ENCODE results near the gene KLF6.

Gene KLF6

DNA sequence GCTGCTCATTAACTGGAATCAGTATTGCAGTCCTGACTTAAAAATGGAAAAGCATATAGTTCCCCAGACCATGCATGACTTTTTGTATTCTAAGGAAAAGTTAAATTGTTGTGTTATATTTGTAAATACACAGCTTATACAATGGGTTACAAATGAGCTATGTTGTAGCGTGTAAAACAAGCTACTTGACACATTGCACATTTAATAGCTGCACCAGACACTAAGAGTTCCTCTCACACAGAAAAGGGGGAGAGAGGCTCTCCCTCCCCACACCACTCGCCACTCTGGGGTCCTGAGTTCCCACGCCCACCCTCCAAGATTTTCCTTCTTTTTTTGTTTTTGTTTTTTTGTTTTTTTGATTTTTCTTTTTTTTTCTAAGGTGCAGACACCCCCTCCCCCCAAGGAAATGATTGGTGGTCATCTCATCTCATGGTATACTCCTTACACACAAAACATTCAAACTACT, 6.3 kb downstream of the KLF6 start:
- Histone ChIP-seq H3K9ac (ENCODE audit: low read depth, low read length) (no peak overlapping the region), H3K4me1 (ENCODE audit: insufficient read depth, low read length) (peaks cover 38% of the 10 kb centered on the region), H3K36me3 (ENCODE audit: insufficient read depth, low read length) (peaks cover 51% of the 10 kb centered on the region), H3K9me3 (ENCODE audit: control insufficient read depth, insufficient read depth, low read length) (no peaks in the 10 kb centered on the region)

DNA sequence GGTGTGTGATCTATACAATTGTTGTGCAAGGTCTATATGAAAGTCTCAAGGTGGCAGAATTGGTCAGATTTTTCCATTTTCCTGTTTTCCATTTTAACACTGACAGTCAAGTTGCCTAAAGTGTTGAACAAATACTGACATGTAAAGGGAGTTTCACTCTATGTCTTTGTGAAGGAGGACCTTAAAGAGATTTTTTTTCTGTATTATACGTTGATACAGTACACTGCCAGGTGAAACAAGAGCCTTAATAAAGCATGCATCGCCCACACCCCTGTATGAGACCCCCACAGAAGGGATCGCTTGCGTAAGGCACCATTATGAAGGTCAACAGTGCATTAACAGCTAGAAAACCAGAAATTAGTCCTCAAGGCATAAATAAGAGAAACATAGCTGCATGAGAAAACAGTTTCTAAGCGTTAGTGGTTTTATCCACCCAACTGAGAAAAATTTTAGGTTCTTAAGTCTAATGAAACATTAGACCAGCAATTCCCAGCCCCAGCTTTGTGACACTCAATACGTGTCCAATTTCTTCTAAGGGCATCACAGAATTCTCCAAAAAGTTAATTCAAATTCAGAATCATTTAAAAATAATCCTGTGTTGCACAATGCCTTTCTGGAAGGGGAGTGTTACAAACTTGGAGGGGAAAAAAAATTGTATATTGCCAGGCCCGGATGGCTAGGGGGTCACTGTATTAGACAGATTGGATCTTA, 6.9 kb downstream of the KLF6 start:
- Histone ChIP-seq H3K4me1 (ENCODE audit: insufficient read depth, low read length) (peaks cover 38% of the 10 kb centered on the region), H3K36me3 (ENCODE audit: insufficient read depth, low read length) (peaks cover 51% of the 10 kb centered on the region), H3K9ac (ENCODE audit: low read depth, low read length) (no peak overlapping the region), H3K9me3 (ENCODE audit: control insufficient read depth, insufficient read depth, low read length) (no peaks in the 10 kb centered on the region)

DNA sequence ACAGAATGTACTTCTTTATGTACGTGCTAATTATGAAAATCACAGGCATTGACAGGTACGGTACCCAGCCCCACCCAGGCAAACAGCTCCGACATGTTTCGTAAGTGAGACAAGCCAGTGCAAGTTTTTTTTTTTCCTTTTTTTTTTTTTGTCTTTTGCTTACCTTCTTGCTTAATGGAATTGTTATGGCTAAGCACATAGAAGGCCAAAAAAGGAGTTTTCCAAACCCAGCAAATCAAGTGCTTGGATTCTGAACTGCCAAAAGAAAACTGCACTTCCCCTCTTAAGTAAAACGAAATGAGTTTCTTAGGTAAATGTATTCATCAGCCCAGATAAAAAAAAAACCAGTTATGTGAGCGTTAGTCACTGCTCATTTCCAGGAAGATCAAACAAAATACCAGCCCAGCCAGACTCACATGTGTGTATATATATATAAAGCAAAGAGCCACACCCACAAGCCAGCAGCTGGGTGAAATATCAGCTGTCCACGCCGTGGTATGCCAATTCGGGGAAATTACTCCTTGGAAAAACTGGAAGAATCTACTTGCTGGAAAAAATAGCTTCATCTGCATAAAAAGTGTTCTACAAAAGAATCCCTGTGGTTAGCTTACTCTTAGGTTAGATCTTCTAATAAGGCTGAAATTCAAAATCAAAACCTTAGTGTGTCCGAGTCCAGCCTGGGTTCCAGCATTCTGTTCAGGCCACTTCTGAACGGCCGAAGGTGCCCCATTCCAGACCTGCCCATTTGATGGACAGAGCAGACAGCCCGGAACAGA, 8.0 kb downstream of the KLF6 start:
- H3K9ac ChIP-seq (ENCODE audit: low read depth, low read length), result no peak overlapping the region
- peaks cover 46% of the 10 kb centered on the region for H3K36me3 ChIP-seq (ENCODE audit: insufficient read depth, low read length)
- H3K9me3 ChIP-seq (ENCODE audit: control insufficient read depth, insufficient read depth, low read length), result no peaks in the 10 kb centered on the region
- H3K4me1 ChIP-seq (ENCODE audit: insufficient read depth, low read length), result peaks cover 38% of the 10 kb centered on the region

DNA sequence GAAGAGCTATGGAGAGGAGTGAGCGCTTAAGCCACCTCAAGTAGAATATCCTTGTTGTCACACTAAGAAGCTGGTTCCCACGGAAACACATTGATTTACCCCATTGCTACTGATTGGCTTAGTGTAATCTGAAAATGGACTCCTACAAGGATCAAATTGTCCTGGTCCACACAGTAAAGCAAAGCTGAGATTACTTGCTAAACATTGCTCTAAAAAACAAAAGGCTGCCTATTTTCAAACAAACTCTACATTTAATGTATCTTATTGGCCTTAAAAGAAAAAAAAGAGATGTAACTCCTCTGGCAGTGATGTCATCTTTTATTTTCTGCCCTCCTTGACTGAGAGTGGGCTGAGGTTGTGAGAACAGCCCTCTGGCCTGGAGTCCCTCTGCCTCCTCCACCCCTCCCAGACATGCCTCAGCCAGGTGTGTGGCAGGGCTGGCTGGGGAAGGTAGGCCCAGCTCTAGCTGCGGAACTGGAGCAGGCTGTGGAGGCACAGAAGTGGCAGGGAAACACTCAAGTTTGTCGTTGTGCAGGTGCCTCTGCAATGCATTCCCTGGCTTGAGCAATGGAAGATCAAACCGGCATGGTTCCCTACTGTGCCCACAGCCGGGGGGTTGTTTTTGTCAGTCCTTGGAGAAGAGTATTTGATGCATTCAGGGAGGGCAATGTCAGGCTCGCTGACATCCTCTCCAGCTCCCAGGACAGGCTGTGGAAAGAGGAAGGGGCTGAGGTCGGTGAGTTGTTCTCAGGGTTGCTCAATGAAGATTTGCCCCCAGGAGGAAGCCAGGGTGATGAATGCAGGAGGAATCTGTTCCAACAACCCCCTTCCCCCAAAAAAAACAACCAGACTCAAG, 9.1 kb downstream of the KLF6 start:
- Histone ChIP-seq H3K9ac (ENCODE audit: low read depth, low read length) (no peak overlapping the region), H3K9me3 (ENCODE audit: control insufficient read depth, insufficient read depth, low read length) (no peaks in the 10 kb centered on the region), H3K4me1 (ENCODE audit: insufficient read depth, low read length) (peaks cover 38% of the 10 kb centered on the region), H3K36me3 (ENCODE audit: insufficient read depth, low read length) (peaks cover 36% of the 10 kb centered on the region)

DNA sequence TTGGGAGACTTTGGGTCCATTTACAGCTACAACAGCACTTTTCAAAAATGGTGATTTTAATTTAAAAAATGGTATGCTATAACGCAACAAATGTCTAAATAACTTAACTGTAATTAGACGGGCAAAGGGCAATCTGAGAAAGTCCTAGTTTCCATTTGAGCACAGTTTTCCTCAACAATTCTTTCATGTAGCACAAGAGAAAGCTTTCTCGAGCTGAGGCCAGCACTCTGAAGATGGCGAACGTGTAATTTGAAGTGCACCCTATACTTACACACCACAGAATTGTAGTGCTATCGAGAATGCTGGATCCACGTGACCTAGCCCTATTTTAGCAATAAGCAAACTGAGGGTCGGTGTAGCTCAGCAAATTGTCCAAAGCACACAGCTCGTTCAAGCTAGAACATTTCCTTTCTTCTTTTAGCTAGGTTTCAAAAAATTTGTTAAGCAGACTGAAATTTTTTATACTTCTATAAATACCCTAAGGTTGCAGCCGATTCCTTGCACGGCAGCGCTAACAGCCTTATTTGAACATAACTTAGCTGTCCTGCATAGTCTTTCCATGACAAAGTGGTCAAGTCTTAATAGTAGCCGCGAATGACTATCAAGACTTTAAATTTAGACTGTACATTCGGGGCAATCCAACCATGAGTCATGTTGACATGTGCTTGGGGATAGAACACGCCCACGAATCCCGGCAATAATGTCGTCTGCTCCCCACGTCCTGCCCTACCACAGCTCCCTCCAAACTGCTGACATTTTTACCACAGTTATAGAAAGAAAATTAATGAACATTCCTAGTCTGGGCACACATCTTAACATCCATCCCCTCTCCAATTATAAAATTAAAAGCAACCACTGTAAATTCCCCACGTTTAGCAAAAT, 10.0 kb downstream of the KLF6 start:
- no peak overlapping the region for H3K9ac ChIP-seq (ENCODE audit: low read depth, low read length)
- no peaks in the 10 kb centered on the region for H3K9me3 ChIP-seq (ENCODE audit: control insufficient read depth, insufficient read depth, low read length)
- peaks cover 29% of the 10 kb centered on the region for H3K36me3 ChIP-seq (ENCODE audit: insufficient read depth, low read length)
- peaks cover 35% of the 10 kb centered on the region for H3K4me1 ChIP-seq (ENCODE audit: insufficient read depth, low read length)

DNA sequence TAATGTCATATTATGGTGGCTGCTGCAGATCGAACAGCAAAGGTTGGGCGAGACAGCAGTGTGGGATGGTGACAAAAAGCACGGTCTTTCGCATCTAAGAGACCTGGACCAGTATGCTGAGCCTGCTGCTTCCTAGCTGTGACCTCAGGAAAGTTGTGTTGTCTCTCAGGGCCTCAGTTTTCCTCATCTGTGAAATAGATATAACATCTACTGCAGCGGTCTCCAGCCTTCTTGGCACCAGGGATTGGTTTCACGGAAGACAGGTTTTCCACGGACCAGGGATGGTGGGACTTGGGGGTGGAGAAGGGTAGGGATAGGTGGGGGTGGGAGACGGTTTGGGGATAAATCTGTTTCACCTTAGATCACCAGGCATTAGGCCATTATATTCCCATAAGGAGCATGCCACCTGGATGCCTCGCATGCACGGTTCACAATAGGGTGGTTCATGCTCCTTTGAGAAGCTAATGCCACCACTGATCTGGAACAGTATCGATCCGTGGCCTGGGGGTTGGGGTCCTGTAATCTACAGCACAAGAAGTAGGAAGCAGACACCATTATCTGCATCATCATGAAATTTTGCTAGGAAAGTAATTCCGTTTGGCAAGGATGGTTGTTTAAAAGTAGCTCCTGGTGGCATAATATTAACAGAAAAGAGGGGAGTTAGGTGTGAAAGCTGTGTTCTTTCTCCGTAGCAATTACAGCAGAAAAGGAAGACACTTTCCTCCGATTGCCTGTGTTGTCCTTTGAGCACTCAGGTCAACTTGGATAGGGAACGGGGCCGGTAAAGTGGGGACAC, 10.8 kb downstream of the KLF6 start:
- Histone ChIP-seq H3K4me1 (ENCODE audit: insufficient read depth, low read length) (peaks cover 28% of the 10 kb centered on the region), H3K9ac (ENCODE audit: low read depth, low read length) (no peak overlapping the region), H3K36me3 (ENCODE audit: insufficient read depth, low read length) (peaks cover 21% of the 10 kb centered on the region; the same call in 1 of the 2 replicates), H3K9me3 (ENCODE audit: control insufficient read depth, insufficient read depth, low read length) (no peaks in the 10 kb centered on the region)

DNA sequence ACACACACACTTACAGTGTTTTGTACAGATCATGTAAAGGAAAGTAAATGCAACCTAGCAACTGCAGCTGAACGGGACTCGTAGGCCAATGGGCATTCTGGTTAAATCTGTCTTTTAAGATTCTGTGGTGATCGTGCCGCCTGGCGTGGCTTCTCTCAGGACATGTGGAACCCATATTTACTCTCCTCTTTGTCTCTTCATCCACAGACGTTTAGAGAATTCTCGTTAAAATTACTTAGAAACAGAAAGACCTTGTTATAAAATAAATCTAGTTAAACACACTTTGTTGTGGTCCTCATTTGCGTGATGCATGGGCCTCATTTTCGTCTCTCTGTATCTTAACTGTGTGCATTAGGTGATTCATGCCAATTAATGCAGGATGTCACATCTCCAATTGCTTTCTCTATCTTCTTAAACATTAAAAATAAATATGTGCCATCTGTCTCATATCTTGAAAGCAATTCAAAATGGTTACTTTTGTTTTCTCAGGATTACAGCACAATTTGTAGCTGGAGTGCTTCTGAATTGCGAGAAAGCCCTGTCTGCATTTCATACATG, 11.5 kb downstream of the KLF6 start:
- H3K9ac ChIP-seq (ENCODE audit: low read depth, low read length), result no peak overlapping the region
- no peaks in the 10 kb centered on the region for H3K9me3 ChIP-seq (ENCODE audit: control insufficient read depth, insufficient read depth, low read length)
- H3K4me1 ChIP-seq (ENCODE audit: insufficient read depth, low read length), result peaks cover 28% of the 10 kb centered on the region
- H3K36me3 ChIP-seq (ENCODE audit: insufficient read depth, low read length), result peaks cover 15% of the 10 kb centered on the region; the same call in 1 of the 2 replicates

DNA sequence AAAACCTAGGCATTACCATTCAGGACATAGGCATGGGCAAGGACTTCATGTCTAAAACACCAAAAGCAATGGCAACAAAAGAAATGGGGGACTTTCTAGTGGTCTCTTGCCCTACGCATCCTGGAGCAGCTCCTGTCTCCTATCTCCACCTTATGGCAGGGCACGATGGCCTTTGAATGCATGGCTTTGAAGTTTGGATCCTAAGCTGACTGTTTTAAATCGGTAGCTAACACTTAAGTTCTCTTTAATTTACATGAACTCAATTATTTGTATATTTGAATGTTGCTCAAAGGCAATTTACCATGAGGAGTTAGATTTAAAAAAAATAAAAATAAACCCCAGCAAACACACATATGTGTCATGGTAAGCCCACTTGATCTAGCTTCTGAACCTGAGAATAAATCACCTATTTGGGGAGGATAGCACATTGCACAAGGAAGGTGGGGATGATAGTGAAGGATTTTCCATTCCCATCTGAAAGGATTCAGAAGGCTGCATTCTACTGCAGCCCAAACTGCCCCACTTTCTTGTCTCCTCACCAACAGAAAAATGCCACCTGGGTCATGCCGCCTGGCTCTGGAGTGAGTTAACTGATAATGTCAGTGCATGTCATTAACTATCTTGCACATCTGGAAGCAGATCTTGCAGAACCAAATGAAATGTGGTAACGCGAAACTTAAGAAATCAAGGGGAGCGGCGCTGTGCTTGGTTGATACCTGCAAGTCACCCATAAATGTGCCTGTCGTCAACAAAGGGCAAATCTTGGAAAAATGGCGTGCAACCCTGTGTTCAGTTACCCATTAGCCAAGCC, 12.4 kb downstream of the KLF6 start:
- Histone ChIP-seq H3K9me3 (ENCODE audit: control insufficient read depth, insufficient read depth, low read length) (no peaks in the 10 kb centered on the region), H3K9ac (ENCODE audit: low read depth, low read length) (no peak overlapping the region), H3K36me3 (ENCODE audit: insufficient read depth, low read length) (0 out of 2 replicates have a peak, but pooled peaks cover 9% of the 10 kb centered on the region), H3K4me1 (ENCODE audit: insufficient read depth, low read length) (peaks cover 21% of the 10 kb centered on the region)

DNA sequence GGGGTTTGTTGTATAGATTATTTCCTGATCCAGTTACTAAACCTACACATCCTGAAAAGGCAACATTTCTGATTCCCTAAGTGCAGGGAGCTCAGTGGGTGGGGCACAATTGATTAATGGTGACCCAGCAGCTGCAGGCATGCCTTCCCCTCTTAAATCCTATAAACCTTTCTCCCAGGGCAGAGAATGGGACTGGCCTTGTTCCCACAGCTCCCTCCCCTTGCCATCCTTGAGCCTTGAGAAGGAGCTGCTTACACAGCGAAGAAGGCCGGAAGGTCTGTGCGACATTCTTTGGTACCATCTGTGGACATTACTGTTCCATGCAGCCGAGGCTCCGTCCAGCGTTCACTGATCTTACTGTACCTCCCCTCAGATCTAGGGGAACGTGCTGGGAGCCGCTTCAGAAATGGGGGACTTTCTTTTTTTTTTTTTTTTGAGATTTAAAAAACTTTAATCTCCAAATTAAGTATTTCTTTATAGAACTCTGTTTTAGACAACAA, 14.3 kb downstream of the KLF6 start:
- H3K9me3 ChIP-seq (ENCODE audit: control insufficient read depth, insufficient read depth, low read length), result no peaks in the 10 kb centered on the region
- H3K4me1 ChIP-seq (ENCODE audit: insufficient read depth, low read length), result peaks cover 18% of the 10 kb centered on the region
- no peak overlapping the region for H3K9ac ChIP-seq (ENCODE audit: low read depth, low read length)
- no peaks in the 10 kb centered on the region for H3K36me3 ChIP-seq (ENCODE audit: insufficient read depth, low read length)

DNA sequence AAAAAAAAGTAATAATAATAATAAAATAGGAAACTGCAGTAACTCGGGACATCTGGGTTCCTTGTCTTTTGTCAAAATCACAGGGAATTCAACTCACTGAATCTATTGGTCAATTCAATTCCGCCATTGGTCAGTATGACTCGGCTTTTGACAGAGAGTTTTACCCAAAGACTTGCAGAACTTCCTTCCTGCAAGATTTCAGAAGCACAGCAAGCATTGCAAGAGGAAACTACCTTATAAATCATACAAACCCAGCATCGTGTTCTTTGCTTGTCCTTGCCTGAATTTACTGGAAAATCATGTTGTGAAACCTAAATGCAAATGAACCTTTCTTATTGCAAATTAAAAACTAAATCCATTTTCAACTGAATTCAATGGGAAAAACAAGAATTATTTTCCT, 15.5 kb downstream of the KLF6 start:
- H3K4me1 ChIP-seq (ENCODE audit: insufficient read depth, low read length), result peaks cover 20% of the 10 kb centered on the region
- no peaks in the 10 kb centered on the region for H3K9me3 ChIP-seq (ENCODE audit: control insufficient read depth, insufficient read depth, low read length)
- H3K36me3 ChIP-seq (ENCODE audit: insufficient read depth, low read length), result no peaks in the 10 kb centered on the region
- H3K9ac ChIP-seq (ENCODE audit: low read depth, low read length), result no peak overlapping the region

DNA sequence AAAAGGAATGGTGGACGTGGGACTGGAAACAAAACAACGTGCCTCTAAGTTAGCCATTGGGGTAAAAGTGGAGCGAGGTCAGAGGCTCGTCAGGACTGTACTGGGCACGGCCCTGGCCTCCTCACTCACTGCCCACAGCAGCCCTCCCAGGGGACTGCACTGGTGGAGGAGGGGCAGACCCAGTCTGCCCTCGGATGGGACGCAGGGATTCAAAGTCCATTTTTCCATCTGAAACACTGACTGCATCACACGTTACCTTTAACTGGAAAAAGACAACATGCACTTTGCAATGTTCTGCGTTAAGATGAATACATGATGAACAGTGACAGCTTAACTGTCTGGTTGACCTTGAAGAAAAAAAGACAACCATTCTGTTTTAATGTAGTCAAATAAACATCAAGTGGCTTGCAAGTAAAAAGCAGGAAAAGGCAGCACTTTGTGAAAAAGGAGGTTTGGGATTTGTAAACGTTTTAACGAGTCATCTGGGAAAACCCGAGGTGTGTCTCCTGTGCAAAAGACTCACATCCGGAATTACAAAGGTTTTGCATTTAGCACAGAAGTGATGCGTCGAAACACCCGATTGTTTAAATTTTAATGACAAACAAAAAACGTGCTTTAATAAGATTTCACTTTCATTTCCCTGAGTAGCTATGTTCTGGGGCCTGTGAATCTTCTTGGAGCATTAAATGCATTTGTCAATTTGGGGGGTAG, 18.8 kb downstream of the KLF6 start:
- no peaks in the 10 kb centered on the region for H3K9me3 ChIP-seq (ENCODE audit: control insufficient read depth, insufficient read depth, low read length)
- no peaks in the 10 kb centered on the region for H3K36me3 ChIP-seq (ENCODE audit: insufficient read depth, low read length)
- H3K9ac ChIP-seq (ENCODE audit: low read depth, low read length), result no peak overlapping the region
- peaks cover 46% of the 10 kb centered on the region for H3K4me1 ChIP-seq (ENCODE audit: insufficient read depth, low read length)

DNA sequence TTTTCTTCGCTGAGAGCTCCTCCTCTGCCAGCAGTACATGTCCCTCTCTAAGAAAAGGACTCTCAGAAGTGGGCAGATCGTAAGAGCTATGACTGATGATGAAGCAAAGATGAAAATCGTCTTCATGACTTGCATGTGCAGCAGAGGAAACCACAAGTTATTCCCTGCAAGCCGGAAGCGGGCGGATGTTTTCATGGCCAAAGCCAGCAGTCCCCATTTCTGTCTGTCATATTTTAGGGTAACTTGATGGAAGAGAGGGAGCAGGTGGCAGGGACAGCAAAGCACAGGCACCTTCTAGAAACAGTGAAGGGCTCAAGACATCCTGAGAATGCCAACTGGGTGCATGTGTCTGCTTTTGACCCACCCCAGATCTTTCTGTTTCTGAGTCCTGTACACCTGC, 19.9 kb downstream of the KLF6 start:
- Histone ChIP-seq H3K9ac (ENCODE audit: low read depth, low read length) (no peak overlapping the region), H3K36me3 (ENCODE audit: insufficient read depth, low read length) (no peaks in the 10 kb centered on the region), H3K4me1 (ENCODE audit: insufficient read depth, low read length) (peaks cover 54% of the 10 kb centered on the region), H3K9me3 (ENCODE audit: control insufficient read depth, insufficient read depth, low read length) (no peaks in the 10 kb centered on the region)

All from ES-I3 (cell line).